ENCODE data around the gene ZCWPW1. TPM values are rescaled to one million over a fixed set of nuclear protein-coding genes. Genes with fewer than 3 reads are reported as not detected.
A peak's percentile ranks its signal among the peaks of the same experiment; 100 is the strongest.

ZCWPW1 gene
- total and polyA plus RNA-seq, 10 of the 15 experiments (the other 5 are each of a cell fraction or from before 2014, with no cell fraction given) = 1.3 to 4.4 (median 3.7) TPM

DNA sequence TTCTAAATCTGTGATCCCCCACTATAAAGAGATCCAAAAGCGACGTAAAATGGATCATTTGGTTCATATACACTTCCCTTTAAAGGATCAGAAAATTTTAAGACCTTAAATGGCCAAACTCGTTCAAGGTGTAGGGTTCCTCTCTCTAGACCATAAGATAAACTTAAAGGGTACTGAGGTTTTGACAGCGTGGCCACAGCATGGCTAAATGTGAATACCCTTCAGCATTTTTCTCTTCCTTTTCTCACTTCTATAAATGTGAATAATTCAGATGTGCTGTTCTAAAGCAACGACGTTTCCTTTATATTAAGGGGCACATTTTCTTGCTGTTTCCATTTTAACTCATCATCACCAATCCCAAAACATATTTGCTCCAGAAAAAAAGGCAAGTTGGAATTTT lies 5.2 kb downstream of the ZCWPW1 start (continued):
- peak; percentile 75 for TF ChIP-seq ZNF687 (IDR thresholded peaks at IDR 0.05)
- TF ChIP-seq EED (IDR thresholded peaks at IDR 0.05; ENCODE audit: low read depth) = no peak
- TF ChIP-seq TCF12 (IDR thresholded peaks at IDR 0.05; ENCODE audit: low read depth, low read length) = no peak
- TF ChIP-seq SPI1 (IDR thresholded peaks at IDR 0.05; ENCODE audit: borderline replicate concordance, insufficient read depth, low read depth, low read length) = peak; percentile 65; the same call in 1 of the 2 replicates
- TF ChIP-seq, protein P1, sequence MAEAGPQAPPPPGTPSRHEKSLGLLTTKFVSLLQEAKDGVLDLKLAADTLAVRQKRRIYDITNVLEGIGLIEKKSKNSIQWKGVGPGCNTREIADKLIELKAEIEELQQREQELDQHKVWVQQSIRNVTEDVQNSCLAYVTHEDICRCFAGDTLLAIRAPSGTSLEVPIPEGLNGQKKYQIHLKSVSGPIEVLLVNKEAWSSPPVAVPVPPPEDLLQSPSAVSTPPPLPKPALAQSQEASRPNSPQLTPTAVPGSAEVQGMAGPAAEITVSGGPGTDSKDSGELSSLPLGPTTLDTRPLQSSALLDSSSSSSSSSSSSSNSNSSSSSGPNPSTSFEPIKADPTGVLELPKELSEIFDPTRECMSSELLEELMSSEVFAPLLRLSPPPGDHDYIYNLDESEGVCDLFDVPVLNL (IDR thresholded peaks at IDR 0.05; ENCODE audit: low read depth, low read length) = no peak
- no peak for TF ChIP-seq MYB (IDR thresholded peaks at IDR 0.05; ENCODE audit: borderline replicate concordance, low read depth, low read length)
- TF ChIP-seq MTA2 (IDR thresholded peaks at IDR 0.05; ENCODE audit: low read depth) = peak; percentile 50; the same call in 1 of the 2 replicates
- TF ChIP-seq PAX8 (IDR thresholded peaks at IDR 0.05) = 0 out of 2 replicates have a peak, but pooled peaks have one; percentile 26
- no peak for TF ChIP-seq FOS (IDR thresholded peaks at IDR 0.05; ENCODE audit: borderline replicate concordance, extremely low read depth, insufficient read length)
- no peak for TF ChIP-seq POU2F2 (IDR thresholded peaks at IDR 0.05; ENCODE audit: borderline replicate concordance, low read depth, low read length)
- TF ChIP-seq CHD4 (IDR thresholded peaks at IDR 0.05) = no peak
- TF ChIP-seq ESRRA (IDR thresholded peaks at IDR 0.05; ENCODE audit: low read length) = no peak
